Upper lobe of left lung (tissue), 4 donors: ENCODE measurements around the gene LEKR1.

Experiments used
- EP300 ChIP-seq, 4 donors: sonication (generic); formaldehyde crosslinking; IDR thresholded peaks; one replicate each; pipeline ENCODE4 v1.5.1; 2017; ENCODE audit warnings: antibody characterized with exemption in 4 of 4, control low read depth in 2 of 4
- POLR2A ChIP-seq, 4 donors: fragments of 450-650 bp; IDR thresholded peaks; one replicate each; pipeline ENCODE4 v1.5.1; 2016 to 2017; ENCODE audit warnings: antibody characterized with exemption in 4 of 4, mild to moderate bottlenecking in 2 of 4
- POLR2AphosphoS5 ChIP-seq, 2 donors: sonication (generic); formaldehyde crosslinking; IDR thresholded peaks; one replicate each; pipeline ENCODE4 v1.5.1; 2017; ENCODE audit warnings: antibody characterized with exemption in 2 of 2
- TF ChIP-seq, protein P1 (sequence below), 6 experiments: fragments of 450-650 bp in 4 of 6; fragments of 200-600 bp in 2 of 6; sonication (generic) in 2 of 6; IDR thresholded peaks; one replicate each; pipeline ENCODE4 v1.5.1; 2016 to 2019; ENCODE audit warnings: antibody characterized with exemption in 6 of 6

DNA sequence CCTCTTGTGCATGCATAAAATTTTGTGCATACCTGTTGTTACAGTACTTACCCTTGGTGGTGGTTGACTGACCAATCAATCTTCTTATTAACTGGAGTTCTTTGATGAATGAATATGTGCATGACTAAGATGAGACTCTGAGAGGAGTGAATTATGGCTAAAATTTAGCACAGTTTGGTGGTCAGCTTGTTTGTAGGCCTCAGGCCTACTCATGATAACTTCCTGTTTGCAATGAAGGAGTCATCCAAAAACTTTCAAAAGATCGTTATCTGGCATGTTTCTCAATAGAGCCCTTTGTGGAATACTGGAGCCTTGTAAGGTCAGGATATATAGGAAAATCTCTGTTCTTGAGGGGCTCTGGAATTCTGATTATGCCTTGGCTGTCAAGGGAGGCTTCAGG lies 66.5 kb downstream of the LEKR1 start:
- no peak for TF ChIP-seq EP300 (IDR thresholded peaks at IDR 0.05)
- TF ChIP-seq, protein P1, sequence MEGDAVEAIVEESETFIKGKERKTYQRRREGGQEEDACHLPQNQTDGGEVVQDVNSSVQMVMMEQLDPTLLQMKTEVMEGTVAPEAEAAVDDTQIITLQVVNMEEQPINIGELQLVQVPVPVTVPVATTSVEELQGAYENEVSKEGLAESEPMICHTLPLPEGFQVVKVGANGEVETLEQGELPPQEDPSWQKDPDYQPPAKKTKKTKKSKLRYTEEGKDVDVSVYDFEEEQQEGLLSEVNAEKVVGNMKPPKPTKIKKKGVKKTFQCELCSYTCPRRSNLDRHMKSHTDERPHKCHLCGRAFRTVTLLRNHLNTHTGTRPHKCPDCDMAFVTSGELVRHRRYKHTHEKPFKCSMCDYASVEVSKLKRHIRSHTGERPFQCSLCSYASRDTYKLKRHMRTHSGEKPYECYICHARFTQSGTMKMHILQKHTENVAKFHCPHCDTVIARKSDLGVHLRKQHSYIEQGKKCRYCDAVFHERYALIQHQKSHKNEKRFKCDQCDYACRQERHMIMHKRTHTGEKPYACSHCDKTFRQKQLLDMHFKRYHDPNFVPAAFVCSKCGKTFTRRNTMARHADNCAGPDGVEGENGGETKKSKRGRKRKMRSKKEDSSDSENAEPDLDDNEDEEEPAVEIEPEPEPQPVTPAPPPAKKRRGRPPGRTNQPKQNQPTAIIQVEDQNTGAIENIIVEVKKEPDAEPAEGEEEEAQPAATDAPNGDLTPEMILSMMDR (IDR thresholded peaks at IDR 0.05): no peak
- no peak for TF ChIP-seq POLR2A (IDR thresholded peaks at IDR 0.05)
- no peak for TF ChIP-seq POLR2AphosphoS5 (IDR thresholded peaks at IDR 0.05)
